GM12878 (cell line): ENCODE measurements around the gene MB21D2. TPM values are rescaled to one million over a fixed set of nuclear protein-coding genes. Genes with fewer than 3 reads are reported as not detected.

Experiments used
- ATAC-seq: fragments of 200-7000 bp; cut with Tn5 transposase; 3 replicates; pipeline ENCODE4 v1.9.1; 2020; ENCODE audit warnings: mild to moderate bottlenecking, moderate library complexity
- BruUV-seq: library from RNA; stranded (reverse); fragments of 400-500 nt; replicated peaks from 2 replicates; lab custom pipeline; 2021; lab: Mats Ljungman, UMichigan
- CTCF ChIA-PET: fragments of 300-600 bp; sonication (Branson Sonifier 250); formaldehyde crosslinking; extraction: SDS; loops from one replicate; lab custom pipeline; 2021; ENCODE audit warnings: inconsistent platforms; lab: Yijun Ruan, JAX
- POLR2A ChIA-PET: fragments of 350-600 bp; formaldehyde crosslinking; extraction: SDS; loops from one replicate; lab custom pipeline; 2021; ENCODE audit warnings: inconsistent platforms; lab: Charles Lee
- RAD21 ChIA-PET: fragments of 300-600 bp; sonication (Branson Sonifier 250); formaldehyde crosslinking; loops from one replicate; lab custom pipeline; 2023; ENCODE audit warnings: antibody characterized with exemption; ENCODE audit not compliant: unreplicated experiment; lab: Charles Lee
- SMC1A ChIA-PET: fragments of 300-600 bp; sonication (Branson Sonifier 250); formaldehyde crosslinking; loops from one replicate; lab custom pipeline; 2023; ENCODE audit not compliant: unreplicated experiment, uncharacterized antibody; lab: Charles Lee
- DNase-seq: peaks from one replicate; pipeline ENCODE4 v3.0.0-alpha.2; 2011; ENCODE audit warnings: low read depth, low spot score
- FAIRE-seq: peaks from 3 replicates; lab custom pipeline; 2011; peaks lifted over from hg19 to GRCh38; lab: Jason Lieb, UNC
- H2AFZ ChIP-seq: 2 replicates; pipeline ENCODE4 v1.6.0; 2011; ENCODE audit warnings: low read depth, low read length, control low read depth; ENCODE audit not compliant: control insufficient read depth
- H3K27ac ChIP-seq: 2 replicates; pipeline ENCODE4 v1.5.1; 2011; ENCODE audit warnings: control low read depth; ENCODE audit not compliant: control insufficient read depth, insufficient read depth
- H3K27me3 ChIP-seq, 2 experiments: replicated peaks in 1 of 2; 2 replicates each; pipeline versions ENCODE4 v1.6.0 to v1.6.1; 2011; ENCODE audit warnings: low read length in 1 of 2; ENCODE audit not compliant: control insufficient read depth in 2 of 2, insufficient read depth in 2 of 2
- H3K36me3 ChIP-seq, 2 experiments: 2 replicates each; pipeline ENCODE4 v1.5.1; 2011; ENCODE audit warnings: low read length in 1 of 2; ENCODE audit not compliant: control insufficient read depth in 2 of 2, insufficient read depth in 2 of 2
- H3K4me1 ChIP-seq: 2 replicates; pipeline ENCODE4 v1.6.1; 2011; ENCODE audit warnings: mild to moderate bottlenecking, low read length, moderate library complexity, mixed read lengths; ENCODE audit not compliant: control insufficient read depth, insufficient read depth
- H3K4me2 ChIP-seq: 2 replicates; pipeline ENCODE4 v1.6.0; 2011; ENCODE audit warnings: control low read depth; ENCODE audit not compliant: control insufficient read depth, insufficient read depth
- H3K4me3 ChIP-seq: fragments of 200-600 bp; sonication (generic); 2 replicates; pipeline ENCODE4 v1.5.1; 2016
- H3K79me2 ChIP-seq: 2 replicates; pipeline ENCODE4 v1.6.0; 2011; ENCODE audit warnings: low read length; ENCODE audit not compliant: control insufficient read depth, insufficient read depth
- H3K9ac ChIP-seq: 2 replicates; pipeline ENCODE4 v1.8.0; 2011; ENCODE audit warnings: low read length, control low read depth, mixed read lengths; ENCODE audit not compliant: control insufficient read depth, insufficient read depth
- H3K9me3 ChIP-seq: replicated peaks from 3 replicates; pipeline ENCODE4 v1.5.1; 2011; ENCODE audit warnings: mild to moderate bottlenecking, low read length; ENCODE audit not compliant: control insufficient read depth, insufficient read depth
- H4K20me1 ChIP-seq: 2 replicates; pipeline ENCODE4 v1.6.0; 2011; ENCODE audit not compliant: control insufficient read depth, insufficient read depth
- CREB1 ChIP-seq: IDR thresholded peaks from 2 replicates; pipeline ENCODE4 v1.6.1; 2012; ENCODE audit warnings: low read depth, mild to moderate bottlenecking, inconsistent platforms
- PRDM15 ChIP-seq: fragments of 450-650 bp; formaldehyde crosslinking; IDR thresholded peaks from 2 replicates; pipeline ENCODE4 v1.4.0; 2020; ENCODE audit warnings: mild to moderate bottlenecking, moderate library complexity
- RB1 ChIP-seq: fragments of 450-650 bp; formaldehyde crosslinking; IDR thresholded peaks from 2 replicates; pipeline ENCODE4 v1.6.1; 2017; ENCODE audit warnings: mild to moderate bottlenecking, borderline replicate concordance
- SMAD1 ChIP-seq: fragments of 450-650 bp; IDR thresholded peaks from 2 replicates; pipeline ENCODE4 v1.6.1; 2018; ENCODE audit warnings: mild to moderate bottlenecking, low read depth; ENCODE audit not compliant: partially characterized antibody
- WGBS: methylation state at CpG from one replicate; pipeline ENCODE4 v1.1.6; 2016; ENCODE audit warnings: low lambda C conversion rate; ENCODE audit not compliant: insufficient replicate concordance, insufficient coverage; ENCODE audit errors: missing lambda C conversion rate; 5-methylcytosine and 5-hydroxymethylcytosine counted together
- in situ Hi-C: fragments of 300-500 bp; cut with MboI; formaldehyde crosslinking; loops from 9 replicates; pipeline ENCODE4 v1.14.3; 2018; ENCODE audit warnings: mixed read lengths
- intact Hi-C: fragments of 100-400 bp; cut with micrococcal nuclease; formaldehyde crosslinking; loops from one replicate; pipeline ENCODE4 v1.14.2; 2022; ENCODE audit not compliant: unreplicated experiment
- polyA plus RNA-seq, 11 experiments: library from polyadenylated mRNA; depleted of rRNA in 4 of 11; unstranded in 6 of 11; stranded (reverse) in 5 of 11; fragments of >200 nt; fragmentation: Nextera tagmentation in 4 of 11; fragmentation: Illumina TruSeq in 1 of 11; extraction: Ambion mirVana in 4 of 11; extraction: Trizol in 1 of 11; gene quantifications; 1 replicate in 1 of 11; 2 replicates in 10 of 11; pipeline versions ENCODE4 v1.2.1 to v1.2.3, GENCODE V29; 2011 to 2016; ENCODE audit warnings: inconsistent platforms in 2 of 11, missing spikeins in 2 of 11, low read depth in 1 of 11
- total RNA-seq, 4 experiments: library from RNA; depleted of rRNA in 3 of 4; stranded (reverse); fragments of >200 nt in 3 of 4; fragmentation: Illumina TruSeq in 1 of 4; extraction: Trizol in 1 of 4; gene quantifications; 2 replicates each; pipeline versions ENCODE4 v1.2.1 to v1.2.3, GENCODE V29; 2013 to 2021

The MB21D2 gene
- total and polyA plus RNA-seq, 10 of the 15 experiments (the other 5 are each of a cell fraction or from before 2014, with no cell fraction given) = 7.9 to 21.2 (median 15.3) TPM

GRCh38 chr3:192896208-192896607, 21.4 kb downstream of the MB21D2 start:
- ATAC-seq = no peak
- TF ChIP-seq SMAD1 (no peak), RB1 (no peak), PRDM15 (CRISPR knock-in tag) (no peak), CREB1 (no peak)
- Histone ChIP-seq H3K27me3 (no peaks in the 10 kb centered on the region), H3K9ac (no peak overlapping the region), H3K4me3 (no peak overlapping the region), H2AFZ (no peak overlapping the region), H3K79me2 (peaks cover 64% of the 10 kb centered on the region), H3K27ac (peak overlapping the region; percentile 25; the same call in 1 of the 2 replicates), H4K20me1 (no peaks in the 10 kb centered on the region), H3K4me1 (peaks cover 76% of the 10 kb centered on the region), H3K4me2 (peak overlapping the region; percentile 23), H3K36me3 (no peaks in the 10 kb centered on the region), H3K9me3 (no peaks in the 10 kb centered on the region)
- in situ Hi-C loops = no loop called here
- ChIA-PET POLR2A (interaction anchor here (0.5 to 4.4 kb wide), 8 partner anchors 12 to 71 kb away, joined by 3 to 43 read pairs (median 4); partner anchors contain the start of gene MB21D2), SMC1A (interaction anchor here (1.1 to 14.6 kb wide), 9 partner anchors 15 to 145 kb away, joined by 3 to 283 read pairs (median 7); partner anchors contain the start of gene MB21D2), RAD21 (interaction anchor here (0.8 to 9.7 kb wide), 4 partner anchors 15 to 79 kb away, joined by 3 to 146 read pairs (median 92); no protein-coding TSS in a partner anchor), CTCF (interaction anchor here (1.0 to 14.6 kb wide), 5 partner anchors 19 to 58 kb away, joined by 3 to 148 read pairs (median 3); partner anchors contain the start of gene MB21D2)
- no peak for DNase-seq
- FAIRE-seq = no peak
- intact Hi-C loops = no loop called here
- 75% methylated on average over 5 of the region's 5 CpGs for WGBS
- no TSS peak for BruUV-seq
